Activated T-cell treated with anti-CD3 and anti-CD28 coated beads, Interleukin-2, amount 50 U/mL, for 24 hours (primary cell): ENCODE measurements around the gene ARHGAP8.

ENCODE experiments used
- DNase-seq: peaks from one replicate; pipeline ENCODE4 v3.0.0-alpha.2; 2020
- H3K27ac Mint-ChIP-seq: 2 replicates; pipeline ENCODE4 v1.8.0; 2020; ENCODE audit warnings: mild to moderate bottlenecking, mixed read lengths
- H3K27me3 Mint-ChIP-seq: 2 replicates; pipeline ENCODE4 v1.8.0; 2020; ENCODE audit warnings: mixed read lengths
- H3K36me3 Mint-ChIP-seq: 2 replicates; pipeline ENCODE4 v1.8.0; 2020; ENCODE audit warnings: low read depth, mixed read lengths
- H3K4me1 Mint-ChIP-seq: 2 replicates; pipeline ENCODE4 v1.8.0; 2020; ENCODE audit warnings: low read depth, mixed read lengths
- H3K4me3 Mint-ChIP-seq: 2 replicates; pipeline ENCODE4 v1.8.0; 2020; ENCODE audit warnings: mild to moderate bottlenecking, moderate library complexity, mixed read lengths
- H3K9me3 Mint-ChIP-seq: 2 replicates; pipeline ENCODE4 v1.8.0; 2020; ENCODE audit warnings: mixed read lengths

Gene ARHGAP8

DNA sequence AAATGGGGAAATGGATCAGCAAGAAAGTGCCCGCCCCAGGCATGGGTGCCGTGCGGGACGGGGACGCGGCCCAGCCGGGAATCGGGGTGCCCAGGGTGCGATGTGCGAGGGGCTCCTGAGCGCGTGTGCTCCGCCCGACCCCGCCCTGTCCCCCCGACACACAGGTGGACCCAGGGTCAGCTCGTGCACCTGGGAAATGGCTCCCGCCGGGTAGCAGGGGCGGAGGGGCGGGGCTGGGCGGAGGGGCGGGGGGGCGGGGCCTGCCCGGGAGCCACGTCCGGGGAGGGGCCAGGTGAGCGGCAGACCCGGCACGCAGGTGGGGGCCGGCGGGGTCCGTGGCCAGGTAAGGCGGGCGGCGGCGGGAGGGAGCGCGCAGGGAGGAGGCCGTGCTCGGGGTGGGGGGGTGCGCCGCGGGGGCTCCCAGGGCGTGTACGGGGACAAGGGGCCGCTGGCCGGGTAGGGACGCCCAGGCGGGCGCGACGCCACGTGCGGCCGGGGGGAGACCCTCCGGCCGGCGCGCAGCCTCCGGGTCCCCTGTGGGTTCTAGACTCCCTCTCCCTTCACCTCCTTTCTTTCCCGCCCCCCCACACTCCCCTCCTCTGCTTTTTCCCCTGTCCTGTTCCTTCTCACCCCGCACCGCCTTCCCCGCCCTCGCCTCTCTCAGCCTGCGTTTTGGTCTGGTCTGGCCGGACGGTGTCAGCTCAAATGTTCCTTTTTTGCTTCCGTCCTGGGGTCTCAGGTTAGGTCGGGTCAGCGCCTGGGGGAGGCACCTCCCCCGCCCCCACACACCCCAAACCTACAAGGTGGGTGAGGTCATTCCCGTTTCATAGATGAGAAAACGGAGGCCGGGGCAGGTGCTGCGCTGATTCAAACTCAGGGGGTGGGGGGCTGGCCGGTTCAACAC, at the start of gene ARHGAP8:
Gene ARHGAP8 (plus strand): TSS at position 291 of the 904 bp plus-strand sequence. CDS start 33,953 bp downstream, outside the sequence.
- Mint-ChIP-seq H3K4me1 (peaks cover 5% of the 10 kb centered on the region), H3K27ac (no peak within 1 kb of the TSS), H3K27me3 (peaks cover 70% of the 10 kb centered on the region), H3K9me3 (no peaks in the 10 kb centered on the region), H3K4me3 (peak within 1 kb of the TSS; percentile 74), H3K36me3 (no peaks in the 10 kb centered on the region)
- no peak for DNase-seq

DNA sequence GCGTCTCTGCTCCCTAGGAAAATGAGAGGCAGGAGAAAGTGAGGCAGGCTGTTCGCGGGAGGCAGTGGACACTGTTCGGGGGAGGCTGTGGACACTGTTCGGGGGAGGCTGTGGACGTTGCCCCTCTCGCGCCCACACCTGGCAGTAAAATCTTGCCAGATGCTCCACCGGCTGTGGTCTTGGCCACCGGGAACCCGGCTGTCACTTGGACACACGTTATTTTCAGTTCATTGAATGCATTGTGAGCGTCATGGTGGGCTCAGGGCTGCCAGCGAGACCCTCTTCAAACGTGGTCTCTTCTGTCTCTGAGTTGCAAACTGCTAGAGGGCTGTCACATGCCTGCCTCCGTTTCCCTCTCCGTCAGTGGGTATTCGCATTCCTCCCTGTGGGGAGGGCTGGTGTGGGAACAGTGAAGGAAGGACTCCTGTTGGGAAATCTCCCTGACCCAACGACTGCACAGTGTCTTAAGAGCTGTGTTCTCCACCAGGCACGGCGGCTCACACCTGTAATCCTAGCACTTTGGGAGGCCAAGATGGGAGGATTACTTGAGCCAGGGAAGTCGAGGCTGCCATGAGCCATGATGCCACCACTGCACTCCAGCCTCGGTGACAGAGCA, 49.0 kb upstream of the ARHGAP8 start:
- no peak for DNase-seq
- H3K4me3 Mint-ChIP-seq, result peak overlapping the region; percentile 78
- peaks cover 16% of the 10 kb centered on the region for H3K36me3 Mint-ChIP-seq
- H3K9me3 Mint-ChIP-seq, result no peaks in the 10 kb centered on the region
- no peak overlapping the region for H3K27ac Mint-ChIP-seq
- H3K27me3 Mint-ChIP-seq, result no peaks in the 10 kb centered on the region
- peaks cover 37% of the 10 kb centered on the region for H3K4me1 Mint-ChIP-seq

GRCh38 chr22:44704159-44705021, 48.0 kb upstream of the ARHGAP8 start:
- Mint-ChIP-seq H3K4me1 (peaks cover 40% of the 10 kb centered on the region), H3K27me3 (no peaks in the 10 kb centered on the region)
- no peak for DNase-seq

GRCh38 chr22:44705022-44705297, 47.4 kb upstream of the ARHGAP8 start:
- Mint-ChIP-seq H3K27me3 (no peaks in the 10 kb centered on the region), H3K36me3 (peaks cover 18% of the 10 kb centered on the region), H3K27ac (no peak overlapping the region), H3K4me3 (no peak overlapping the region), H3K9me3 (no peaks in the 10 kb centered on the region), H3K4me1 (peaks cover 45% of the 10 kb centered on the region)
- no peak for DNase-seq

More at GRCh38 chr22:44704159-44705021, 48.0 kb upstream of the ARHGAP8 start:
- Mint-ChIP-seq H3K4me3 (peak overlapping the region; percentile 78), H3K27ac (no peak overlapping the region), H3K36me3 (peaks cover 18% of the 10 kb centered on the region), H3K9me3 (no peaks in the 10 kb centered on the region)

GRCh38 chr22:44706488-44706887, 45.9 kb upstream of the ARHGAP8 start:
- H3K27ac Mint-ChIP-seq, result no peak overlapping the region
- H3K4me3 Mint-ChIP-seq, result no peak overlapping the region
- no peak for DNase-seq
- peaks cover 55% of the 10 kb centered on the region for H3K4me1 Mint-ChIP-seq
- H3K27me3 Mint-ChIP-seq, result no peaks in the 10 kb centered on the region
- peaks cover 18% of the 10 kb centered on the region for H3K36me3 Mint-ChIP-seq
- no peaks in the 10 kb centered on the region for H3K9me3 Mint-ChIP-seq

DNA sequence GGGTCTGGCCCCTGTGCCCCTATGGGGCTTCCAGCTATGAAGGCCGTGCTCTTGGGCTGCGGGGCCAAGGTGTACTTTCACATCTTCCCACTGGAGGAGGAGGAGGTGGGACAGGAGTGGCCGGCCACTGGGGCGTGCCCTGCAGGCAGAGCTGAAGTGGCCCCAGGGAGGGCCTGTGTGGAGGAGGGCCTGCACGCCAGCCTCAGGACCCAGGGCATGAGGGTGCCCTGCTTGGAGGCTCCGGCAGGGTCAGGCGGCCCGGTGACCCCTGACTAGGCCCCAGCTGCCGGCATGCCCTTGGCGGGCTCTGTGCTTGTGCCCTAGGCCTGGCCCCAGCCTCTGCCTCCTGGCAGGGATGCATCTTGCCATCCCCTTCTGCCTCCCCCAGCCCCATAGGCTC, 45.2 kb upstream of the ARHGAP8 start:
- no peak for DNase-seq
- peaks cover 18% of the 10 kb centered on the region for H3K36me3 Mint-ChIP-seq
- H3K4me3 Mint-ChIP-seq, result no peak overlapping the region
- no peaks in the 10 kb centered on the region for H3K27me3 Mint-ChIP-seq
- no peak overlapping the region for H3K27ac Mint-ChIP-seq
- no peaks in the 10 kb centered on the region for H3K9me3 Mint-ChIP-seq
- peaks cover 52% of the 10 kb centered on the region for H3K4me1 Mint-ChIP-seq

- Mint-ChIP-seq H3K27me3 (no peaks in the 10 kb centered on the region), H3K9me3 (no peaks in the 10 kb centered on the region), H3K4me1 (peaks cover 52% of the 10 kb centered on the region), H3K36me3 (peaks cover 21% of the 10 kb centered on the region), H3K4me3 (no peak overlapping the region), H3K27ac (peak overlapping the region; percentile 27)
- DNase-seq, result no peak
Measured at GRCh38 chr22:44707752-44708151, 44.6 kb upstream of the ARHGAP8 start.

DNA sequence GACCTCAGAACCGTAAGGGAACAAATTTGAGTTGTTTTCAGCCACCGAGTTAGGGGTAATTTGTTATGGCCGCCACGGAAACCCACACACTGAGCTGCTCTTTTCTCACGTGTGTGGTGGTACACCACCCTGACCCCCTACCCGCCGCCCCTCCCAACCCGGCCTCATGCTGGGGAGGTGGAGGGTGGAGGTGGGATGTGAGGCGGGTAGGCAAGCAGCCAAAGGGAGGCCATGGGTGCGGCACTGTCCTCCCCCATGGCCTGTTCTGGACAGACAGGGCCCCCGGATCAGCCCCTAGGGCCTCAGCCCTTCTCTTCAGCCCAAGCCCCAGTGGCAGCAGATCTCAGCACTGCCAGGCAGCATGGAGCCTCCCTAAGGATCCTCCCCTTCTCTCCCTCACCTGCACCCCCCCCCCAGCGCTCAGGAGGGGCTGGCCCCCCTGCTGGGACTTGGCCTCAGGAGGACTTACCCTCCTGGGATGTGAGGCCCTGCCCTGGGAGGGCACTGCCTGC, 42.4 kb upstream of the ARHGAP8 start:
- peak overlapping the region; percentile 76 for H3K27ac Mint-ChIP-seq

GRCh38 chr22:44710474-44711240, 41.7 kb upstream of the ARHGAP8 start:
- no peaks in the 10 kb centered on the region for H3K27me3 Mint-ChIP-seq
- no peaks in the 10 kb centered on the region for H3K9me3 Mint-ChIP-seq
- H3K4me1 Mint-ChIP-seq, result peaks cover 34% of the 10 kb centered on the region
- peak; percentile 52 for DNase-seq
- H3K27ac Mint-ChIP-seq, result peak overlapping the region; percentile 76
- H3K36me3 Mint-ChIP-seq, result peaks cover 25% of the 10 kb centered on the region
- peak overlapping the region; percentile 52 for H3K4me3 Mint-ChIP-seq

More for the DNA sequence above, 42.4 kb upstream of the ARHGAP8 start:
- Mint-ChIP-seq H3K4me3 (peak overlapping the region; percentile 12), H3K4me1 (peaks cover 36% of the 10 kb centered on the region), H3K27me3 (no peaks in the 10 kb centered on the region), H3K36me3 (peaks cover 25% of the 10 kb centered on the region), H3K9me3 (no peaks in the 10 kb centered on the region)
- DNase-seq, result no peak

- peak overlapping the region; percentile 76 for H3K27ac Mint-ChIP-seq
- H3K4me3 Mint-ChIP-seq, result no peak overlapping the region
- DNase-seq, result no peak
- H3K36me3 Mint-ChIP-seq, result peaks cover 23% of the 10 kb centered on the region
- H3K4me1 Mint-ChIP-seq, result peaks cover 31% of the 10 kb centered on the region
- no peaks in the 10 kb centered on the region for H3K9me3 Mint-ChIP-seq
- no peaks in the 10 kb centered on the region for H3K27me3 Mint-ChIP-seq
Measured at GRCh38 chr22:44711241-44711560, 41.2 kb upstream of the ARHGAP8 start.

- no peak for DNase-seq
- H3K4me1 Mint-ChIP-seq, result peaks cover 31% of the 10 kb centered on the region
- no peak overlapping the region for H3K4me3 Mint-ChIP-seq
- H3K27ac Mint-ChIP-seq, result no peak overlapping the region
- no peaks in the 10 kb centered on the region for H3K9me3 Mint-ChIP-seq
- H3K27me3 Mint-ChIP-seq, result no peaks in the 10 kb centered on the region
- peaks cover 22% of the 10 kb centered on the region for H3K36me3 Mint-ChIP-seq
Measured at GRCh38 chr22:44711690-44712555, 40.5 kb upstream of the ARHGAP8 start.

GRCh38 chr22:44712962-44713361, 39.4 kb upstream of the ARHGAP8 start:
- no peak overlapping the region for H3K27ac Mint-ChIP-seq
- DNase-seq, result no peak
- H3K36me3 Mint-ChIP-seq, result peaks cover 28% of the 10 kb centered on the region
- no peak overlapping the region for H3K4me3 Mint-ChIP-seq
- peaks cover 26% of the 10 kb centered on the region for H3K4me1 Mint-ChIP-seq
- no peaks in the 10 kb centered on the region for H3K9me3 Mint-ChIP-seq
- no peaks in the 10 kb centered on the region for H3K27me3 Mint-ChIP-seq

DNA sequence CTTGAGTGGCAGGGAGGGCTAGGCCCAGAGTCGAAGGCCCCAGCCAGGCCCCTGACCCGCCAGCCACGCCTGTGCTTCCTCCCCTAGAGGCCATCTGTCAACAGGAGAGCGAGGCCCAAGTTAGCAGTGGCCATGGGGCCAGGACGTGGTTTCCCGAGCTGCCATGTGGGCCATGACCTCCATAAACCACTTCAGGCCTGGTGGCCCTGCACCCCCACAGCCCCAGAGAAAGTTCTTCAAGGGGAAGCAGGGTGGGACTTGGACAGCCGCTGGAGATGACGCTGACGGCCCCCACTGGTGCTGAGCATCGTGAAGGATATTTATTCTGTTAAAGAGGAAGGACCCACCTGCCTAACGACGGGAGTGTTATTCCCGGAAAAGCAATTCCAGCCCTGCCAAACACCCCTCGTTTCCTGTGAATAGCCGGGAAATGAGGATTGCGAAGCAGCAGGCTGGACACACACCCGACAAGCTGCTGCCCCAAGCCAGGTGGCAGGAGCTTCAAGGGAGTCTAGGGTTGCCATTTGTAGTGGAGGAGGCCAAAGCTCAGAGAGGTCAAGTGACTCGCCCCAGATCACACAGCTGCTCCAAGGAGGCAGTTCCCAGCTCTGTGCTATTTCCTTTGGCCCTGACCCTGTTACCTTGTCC, 37.5 kb upstream of the ARHGAP8 start:
- Mint-ChIP-seq H3K27ac (no peak overlapping the region), H3K27me3 (no peaks in the 10 kb centered on the region), H3K4me1 (peaks cover 23% of the 10 kb centered on the region), H3K4me3 (no peak overlapping the region), H3K9me3 (no peaks in the 10 kb centered on the region), H3K36me3 (peaks cover 35% of the 10 kb centered on the region)
- no peak for DNase-seq
